ENCODE data around the gene RAB3C. TPM values are rescaled to one million over a fixed set of nuclear protein-coding genes. Genes with fewer than 3 reads are reported as not detected.
"Not testable (repeated sequence)": the region's sequence is repeated elsewhere in the genome, so short reads cannot be mapped to it uniquely, and the experiment has no call there.

Gene RAB3C
- polyA plus RNA-seq, 1 donor = 2.6 TPM

- DNase-seq = no peak
Measured at GRCh38 chr5:58674711-58675110, 91.8 kb downstream of the RAB3C start.

- no peak for DNase-seq
Measured at GRCh38 chr5:58675341-58675740, 92.5 kb downstream of the RAB3C start.

- DNase-seq = no peak
Measured at GRCh38 chr5:58677650-58678049, 94.8 kb downstream of the RAB3C start.

GRCh38 chr5:58680503-58680902 lies 97.6 kb downstream of the RAB3C start:
- no peak for DNase-seq

GRCh38 chr5:58681943-58682342 lies 99.1 kb downstream of the RAB3C start:
- DNase-seq = no peak

GRCh38 chr5:58683567-58683966 lies 100.7 kb downstream of the RAB3C start:
- DNase-seq = no peak

- DNase-seq = no peak
Measured at GRCh38 chr5:58687079-58687478, 104.2 kb downstream of the RAB3C start.

- DNase-seq = no peak
Measured at GRCh38 chr5:58687595-58687994, 104.7 kb downstream of the RAB3C start.

GRCh38 chr5:58699088-58699761 lies 116.3 kb downstream of the RAB3C start:
- DNase-seq = not testable (repeated sequence)

GRCh38 chr5:58699762-58700118 lies 116.9 kb downstream of the RAB3C start:
- DNase-seq = no peak

- DNase-seq = no peak
Measured at GRCh38 chr5:58703925-58704555, 121.2 kb downstream of the RAB3C start.

GRCh38 chr5:58706736-58707135 lies 123.9 kb downstream of the RAB3C start:
- no peak for DNase-seq

GRCh38 chr5:58708456-58708855 lies 125.6 kb downstream of the RAB3C start:
- no peak for DNase-seq

GRCh38 chr5:58710425-58710824 lies 127.5 kb downstream of the RAB3C start:
- not testable (repeated sequence) for DNase-seq

- no peak for DNase-seq
Measured at GRCh38 chr5:58710871-58711270, 128.0 kb downstream of the RAB3C start.

- DNase-seq = no peak
Measured at GRCh38 chr5:58711965-58712364, 129.1 kb downstream of the RAB3C start.

- DNase-seq = no peak
Measured at GRCh38 chr5:58714046-58714445, 131.2 kb downstream of the RAB3C start.

- DNase-seq = no peak
Measured at GRCh38 chr5:58715997-58716656, 133.3 kb downstream of the RAB3C start.

GRCh38 chr5:58716713-58717112 lies 133.8 kb downstream of the RAB3C start:
- no peak for DNase-seq

- DNase-seq = no peak
Measured at GRCh38 chr5:58717303-58718007, 134.6 kb downstream of the RAB3C start.

- DNase-seq = no peak
Measured at GRCh38 chr5:58718269-58718978, 135.5 kb downstream of the RAB3C start.

- DNase-seq = no peak
Measured at GRCh38 chr5:58722160-58722559, 139.3 kb downstream of the RAB3C start.

Measured in left kidney (tissue), 2 donors.